Gastroesophageal sphincter (tissue), 4 donors: ENCODE results near the gene DAW1. TPM values are rescaled to one million over a fixed set of nuclear protein-coding genes. Genes with fewer than 3 reads are reported as not detected.

ENCODE experiments used
- ATAC-seq: fragments of 150-250 bp; one replicate; pipeline ENCODE4 v1.9.1; 2016; ENCODE audit warnings: mild to moderate bottlenecking, moderate library complexity
- H3K27ac ChIP-seq, 4 donors: fragments of 200-600 bp; sonication (generic) in 3 of 4; 1 replicate in 3 of 4; 2 replicates in 1 of 4; pipeline ENCODE4 v1.5.1; 2016 to 2019
- H3K27me3 ChIP-seq: fragments of 200-600 bp; sonication (generic); one replicate; pipeline ENCODE4 v1.5.1; 2019
- H3K36me3 ChIP-seq, 2 donors: fragments of 200-600 bp; sonication (generic); one replicate each; pipeline ENCODE4 v1.5.1; 2019; ENCODE audit warnings: control low read depth in 1 of 2
- H3K4me1 ChIP-seq, 3 donors: fragments of 200-600 bp; sonication (generic); 1 replicate in 2 of 3; 2 replicates in 1 of 3; pipeline ENCODE4 v1.5.1; 2016 to 2019; ENCODE audit warnings: control low read depth in 2 of 3
- H3K4me3 ChIP-seq, 2 donors: fragments of 200-600 bp; sonication (generic); one replicate each; pipeline ENCODE4 v1.5.1; 2019; ENCODE audit warnings: mild to moderate bottlenecking in 1 of 2, moderate library complexity in 1 of 2
- H3K9me3 ChIP-seq, 3 donors: fragments of 200-600 bp; sonication (generic); one replicate each; pipeline ENCODE4 v1.5.1; 2017 to 2019; ENCODE audit warnings: control low read depth in 2 of 3
- CTCF ChIP-seq, 4 experiments: fragments of 200-600 bp in 2 of 4; fragments of 450-650 bp in 2 of 4; sonication (generic) in 1 of 4; IDR thresholded peaks; one replicate each; pipeline ENCODE4 v1.5.1; 2017 to 2019; ENCODE audit warnings: antibody characterized with exemption in 4 of 4, mild to moderate bottlenecking in 2 of 4, moderate library complexity in 2 of 4
- EP300 ChIP-seq: sonication (generic); formaldehyde crosslinking; IDR thresholded peaks from one replicate; pipeline ENCODE4 v1.6.1; 2017; ENCODE audit warnings: antibody characterized with exemption, mild to moderate bottlenecking
- POLR2A ChIP-seq, 2 donors: fragments of 450-650 bp; IDR thresholded peaks; one replicate each; pipeline ENCODE4 v1.6.1; 2017; ENCODE audit warnings: antibody characterized with exemption in 2 of 2, mild to moderate bottlenecking in 2 of 2, moderate library complexity in 1 of 2
- POLR2AphosphoS5 ChIP-seq: sonication (generic); formaldehyde crosslinking; IDR thresholded peaks from one replicate; pipeline ENCODE4 v1.6.1; 2017; ENCODE audit warnings: antibody characterized with exemption
- WGBS, 2 donors: methylation state at CpG; one replicate each; pipeline ENCODE4 v1.1.5; 2018; ENCODE audit warnings: low coverage in 1 of 2; 5-methylcytosine and 5-hydroxymethylcytosine counted together
- total RNA-seq, 4 donors: library from RNA; depleted of rRNA; stranded (reverse); fragments of >200 nt; gene quantifications; one replicate each; pipeline ENCODE4 v1.1.0, GENCODE V29; 2016

The DAW1 gene
- total RNA-seq, 4 donors from 2014 or later, result not detected

- H3K4me3 ChIP-seq, result no peak overlapping the region
- TF ChIP-seq CTCF (IDR thresholded peaks at IDR 0.05), result no peak
- TF ChIP-seq POLR2AphosphoS5, result no peak
- TF ChIP-seq EP300, result no peak
- TF ChIP-seq POLR2A (IDR thresholded peaks at IDR 0.05), result no peak
- H3K9me3 ChIP-seq, result no peaks in the 10 kb centered on the region
- no peaks in the 10 kb centered on the region for H3K27me3 ChIP-seq
- no peak overlapping the region for H3K27ac ChIP-seq
- no peaks in the 10 kb centered on the region for H3K4me1 ChIP-seq
- no peak for ATAC-seq
- H3K36me3 ChIP-seq, result no peaks in the 10 kb centered on the region
- WGBS, 2 donors, result 100% methylated on average over 1 of the region's 4 CpGs; no CpG with 5 or more reads in 1 of the 2 donors
Measured at GRCh38 chr2:227886149-227886548, 14.7 kb downstream of the DAW1 start.

GRCh38 chr2:227888289-227888688 lies 16.9 kb downstream of the DAW1 start:
- ATAC-seq, result no peak

GRCh38 chr2:227889336-227889735 lies 17.9 kb downstream of the DAW1 start:
- TF ChIP-seq POLR2AphosphoS5, result no peak
- no peak for TF ChIP-seq CTCF (IDR thresholded peaks at IDR 0.05)
- TF ChIP-seq POLR2A (IDR thresholded peaks at IDR 0.05), result no peak
- no peak for TF ChIP-seq EP300
- no peak for ATAC-seq
- H3K27me3 ChIP-seq, result no peaks in the 10 kb centered on the region
- H3K4me3 ChIP-seq, result no peak overlapping the region
- H3K27ac ChIP-seq, result no peak overlapping the region
- no peaks in the 10 kb centered on the region for H3K36me3 ChIP-seq
- no peaks in the 10 kb centered on the region for H3K9me3 ChIP-seq
- no peaks in the 10 kb centered on the region for H3K4me1 ChIP-seq
- WGBS, 2 donors, result 92 to 95% methylated on average over 4 of the region's 5 CpGs

More at GRCh38 chr2:227888289-227888688, 16.9 kb downstream of the DAW1 start:
- no peak overlapping the region for H3K4me3 ChIP-seq
- no peaks in the 10 kb centered on the region for H3K9me3 ChIP-seq
- 55 to 56% methylated on average over 3 of the region's 5 CpGs for WGBS, 2 donors
- no peaks in the 10 kb centered on the region for H3K27me3 ChIP-seq
- no peaks in the 10 kb centered on the region for H3K4me1 ChIP-seq
- H3K36me3 ChIP-seq, result no peaks in the 10 kb centered on the region
- no peak for TF ChIP-seq EP300
- no peak for TF ChIP-seq POLR2A (IDR thresholded peaks at IDR 0.05)
- TF ChIP-seq CTCF (IDR thresholded peaks at IDR 0.05), result no peak
- TF ChIP-seq POLR2AphosphoS5, result no peak
- H3K27ac ChIP-seq, result no peak overlapping the region

- peak; percentile 53 for ATAC-seq
- H3K27me3 ChIP-seq, result no peaks in the 10 kb centered on the region
- no peaks in the 10 kb centered on the region for H3K9me3 ChIP-seq
- no peak overlapping the region for H3K27ac ChIP-seq
- TF ChIP-seq POLR2A (IDR thresholded peaks at IDR 0.05), result no peak
- TF ChIP-seq CTCF (IDR thresholded peaks at IDR 0.05), result peak; percentile 33 to 62 (median 42)
- H3K4me1 ChIP-seq, result no peaks in the 10 kb centered on the region
- 0 to 2% methylated on average over 2 of the region's 2 CpGs for WGBS, 2 donors
- no peak overlapping the region for H3K4me3 ChIP-seq
- H3K36me3 ChIP-seq, result no peaks in the 10 kb centered on the region
Measured at GRCh38 chr2:227890495-227891079, 19.2 kb downstream of the DAW1 start.

GRCh38 chr2:227891673-227892072 lies 20.2 kb downstream of the DAW1 start:
- 53 to 70% methylated on average over 2 of the region's 2 CpGs for WGBS, 2 donors

More at GRCh38 chr2:227891673-227892072, 20.2 kb downstream of the DAW1 start:
- Histone ChIP-seq H3K27ac (no peak overlapping the region), H3K9me3 (no peaks in the 10 kb centered on the region), H3K4me3 (no peak overlapping the region), H3K36me3 (no peaks in the 10 kb centered on the region), H3K4me1 (no peaks in the 10 kb centered on the region), H3K27me3 (no peaks in the 10 kb centered on the region)
- ATAC-seq, result no peak
- TF ChIP-seq POLR2AphosphoS5, result no peak
- no peak for TF ChIP-seq CTCF (IDR thresholded peaks at IDR 0.05)
- TF ChIP-seq POLR2A (IDR thresholded peaks at IDR 0.05), result no peak
- no peak for TF ChIP-seq EP300
